Measurements from ENCODE around the gene NKX1-2.

Gene NKX1-2

DNA sequence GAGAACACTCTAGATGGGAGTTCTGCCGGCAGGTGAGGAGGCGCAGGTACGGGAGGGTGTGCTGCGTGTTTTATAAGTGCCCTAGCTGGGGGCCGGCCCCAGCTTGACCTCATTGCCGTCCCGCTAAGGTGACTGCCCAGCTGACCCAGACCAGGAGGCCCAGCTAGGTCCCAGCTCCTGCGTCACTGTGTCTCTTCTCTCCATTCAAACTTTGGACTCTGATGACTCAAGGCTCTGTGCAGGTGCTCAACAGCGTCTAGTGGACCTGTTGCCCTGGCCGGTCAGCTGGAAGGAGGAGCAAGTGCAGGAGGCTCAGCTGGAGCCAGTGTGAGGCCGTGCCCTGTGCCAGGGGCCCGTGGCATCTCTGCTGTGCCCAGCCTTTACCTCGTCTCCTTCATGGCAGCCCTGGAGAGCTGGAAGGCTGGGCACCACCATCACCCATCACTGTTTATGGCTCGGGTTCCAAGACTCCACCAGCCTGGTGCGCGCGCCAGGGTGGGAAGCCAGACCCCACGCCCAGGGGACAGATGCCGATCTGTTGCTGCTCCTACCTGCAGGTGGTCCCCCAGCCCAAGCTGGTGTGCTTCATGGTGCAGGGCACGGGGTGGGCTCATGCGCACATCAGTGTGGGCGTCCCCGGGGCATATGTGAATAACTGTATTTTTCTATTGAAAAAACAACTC, 26.3 kb upstream of the NKX1-2 start:
- no peak for DNase-seq (ENCODE audit: low read depth in 1 of 2, low spot score in 1 of 2)

GRCh38 chr10:124474514-124475070, 24.8 kb upstream of the NKX1-2 start:
- no peak for DNase-seq (ENCODE audit: low read depth in 1 of 2, low spot score in 1 of 2)

DNA sequence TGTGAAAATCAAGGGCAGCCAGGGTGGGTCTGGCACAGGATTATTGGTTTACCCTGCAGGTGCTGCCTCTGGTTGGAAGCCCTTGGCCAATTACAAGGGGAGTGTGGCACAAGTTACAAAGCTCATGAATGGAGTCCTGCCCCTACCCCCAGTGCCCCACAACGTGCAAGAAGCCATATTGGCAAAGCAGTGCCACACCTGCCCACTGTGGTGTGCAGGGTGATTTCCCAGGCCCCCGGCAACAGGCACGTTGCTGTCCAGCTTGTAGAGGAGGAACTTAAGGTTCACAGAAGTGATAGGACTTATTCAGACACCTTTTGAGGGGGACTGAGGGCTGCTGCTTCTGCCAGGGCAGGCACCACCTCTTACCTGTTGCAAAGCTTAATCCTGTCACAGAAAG, 23.2 kb upstream of the NKX1-2 start:
- no peak for DNase-seq (ENCODE audit: low read depth in 1 of 2, low spot score in 1 of 2)

DNA sequence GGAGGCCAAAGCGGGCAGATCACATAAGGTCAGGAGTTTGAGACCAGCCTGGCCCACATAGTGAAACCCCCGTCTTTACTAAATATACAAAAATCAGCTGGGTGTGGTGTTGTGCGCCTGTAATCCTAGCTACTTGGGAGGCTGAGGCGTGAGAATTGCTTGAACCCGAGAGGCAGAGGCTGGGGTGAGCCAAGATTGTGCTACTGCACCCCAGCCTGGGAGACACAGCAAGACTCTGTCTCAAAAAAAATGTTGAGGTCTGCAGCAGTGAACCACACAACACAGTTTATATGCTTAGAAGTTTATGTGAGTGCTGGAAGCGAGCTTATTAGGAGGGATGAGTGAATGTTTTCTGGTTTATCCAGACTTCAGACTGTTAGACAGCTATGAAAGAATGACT, 22.2 kb upstream of the NKX1-2 start:
- no peak for DNase-seq (ENCODE audit: low read depth in 1 of 2, low spot score in 1 of 2)

- DNase-seq (ENCODE audit: low read depth in 1 of 2, low spot score in 1 of 2): no peak
Measured at GRCh38 chr10:124470544-124471434, 21.0 kb upstream of the NKX1-2 start.

GRCh38 chr10:124469956-124470484, 20.2 kb upstream of the NKX1-2 start:
- no peak for DNase-seq (ENCODE audit: low read depth in 1 of 2, low spot score in 1 of 2)

DNA sequence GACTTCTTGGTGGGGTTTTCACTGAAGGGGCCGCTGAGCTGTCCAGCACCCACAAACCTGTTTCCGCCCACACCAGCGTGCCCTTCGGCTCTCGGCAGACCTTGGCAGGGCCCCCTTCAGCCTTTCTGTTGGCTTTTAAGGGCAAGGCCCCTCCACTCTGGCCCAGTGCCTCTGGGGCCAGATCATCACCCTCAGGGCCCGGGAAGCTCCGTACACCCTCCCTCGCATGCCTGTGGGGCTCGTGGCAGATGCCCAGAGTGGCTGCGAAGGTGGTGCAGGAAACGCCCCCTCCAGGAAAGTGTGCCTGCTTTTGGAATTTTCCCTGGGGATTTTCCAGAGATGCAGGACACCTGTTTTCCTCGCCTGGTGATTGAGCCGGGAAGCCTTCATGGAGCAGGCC, 18.8 kb upstream of the NKX1-2 start:
- no peak for DNase-seq (ENCODE audit: low read depth in 1 of 2, low spot score in 1 of 2)

GRCh38 chr10:124467165-124467564, 17.3 kb upstream of the NKX1-2 start:
- no peak for DNase-seq (ENCODE audit: low read depth in 1 of 2, low spot score in 1 of 2)

- DNase-seq (ENCODE audit: low read depth in 1 of 2, low spot score in 1 of 2): no peak
Measured at GRCh38 chr10:124465777-124466488, 16.1 kb upstream of the NKX1-2 start.

- DNase-seq (ENCODE audit: low read depth in 1 of 2, low spot score in 1 of 2): no peak
Measured at GRCh38 chr10:124465003-124465776, 15.4 kb upstream of the NKX1-2 start.

GRCh38 chr10:124464028-124464965, 14.5 kb upstream of the NKX1-2 start:
- no peak for DNase-seq (ENCODE audit: low read depth in 1 of 2, low spot score in 1 of 2)

DNA sequence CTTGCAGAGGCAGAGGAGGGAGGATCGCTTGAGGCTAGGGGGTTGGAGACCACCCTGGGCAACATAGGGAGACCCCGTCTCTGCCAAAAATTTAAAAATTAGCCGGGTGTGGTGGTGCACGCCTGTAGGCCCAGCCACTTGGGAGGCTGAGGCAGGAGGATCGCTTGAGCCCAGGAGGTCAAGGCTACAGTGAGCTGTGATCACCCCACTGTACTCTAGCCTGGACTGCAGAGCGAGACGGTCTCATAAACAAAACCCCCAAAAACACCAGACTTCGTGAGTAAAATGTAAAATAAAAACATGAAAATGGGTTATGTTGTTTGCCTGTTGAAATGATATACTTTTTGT, 12.5 kb upstream of the NKX1-2 start:
- no peak for DNase-seq (ENCODE audit: low read depth in 1 of 2, low spot score in 1 of 2)

DNA sequence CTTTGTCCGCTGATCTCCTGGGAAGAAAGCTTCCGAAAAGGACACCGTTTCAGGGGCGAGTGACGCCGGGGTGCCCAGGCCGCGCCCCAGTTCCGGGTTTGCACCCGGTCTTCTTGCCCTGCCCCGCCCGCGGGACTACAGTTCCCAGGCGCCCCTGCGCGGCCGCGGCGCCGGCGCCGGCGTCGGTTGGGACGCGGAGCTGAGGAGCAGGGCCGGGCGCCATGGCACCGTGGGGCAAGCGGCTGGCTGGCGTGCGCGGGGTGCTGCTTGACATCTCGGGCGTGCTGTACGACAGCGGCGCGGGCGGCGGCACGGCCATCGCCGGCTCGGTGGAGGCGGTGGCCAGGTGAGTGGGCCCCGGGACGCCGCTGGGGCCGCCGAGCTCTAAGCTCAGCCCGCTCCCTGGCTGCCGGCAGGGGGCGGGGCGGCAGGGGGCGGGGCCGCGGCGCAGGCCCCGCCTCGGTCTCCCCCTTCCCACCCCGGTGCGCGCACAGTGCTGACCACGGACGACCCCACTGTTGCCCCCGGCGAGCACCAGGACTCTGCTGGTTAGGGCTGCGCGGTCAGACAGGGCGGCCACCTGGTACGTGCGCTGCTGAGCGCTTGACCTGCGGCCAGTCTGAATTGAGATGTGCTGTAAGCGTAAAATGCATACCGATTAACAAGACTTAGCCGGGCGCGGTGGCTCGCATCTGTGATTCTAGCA, 12.0 kb upstream of the NKX1-2 start, which contains the start of gene LHPP:
TSS of gene LHPP (plus strand) at position 182 of the 706 bp plus-strand sequence. CDS start at position 222, 40 bp downstream.
- peak; percentile 70 to 82 for DNase-seq (ENCODE audit: low read depth in 1 of 2, low spot score in 1 of 2)

- DNase-seq (ENCODE audit: low read depth in 1 of 2, low spot score in 1 of 2): no peak
Measured at GRCh38 chr10:124460144-124460543, 10.3 kb upstream of the NKX1-2 start.

- no peak for DNase-seq (ENCODE audit: low read depth in 1 of 2, low spot score in 1 of 2)
Measured at GRCh38 chr10:124459395-124459794, 9.6 kb upstream of the NKX1-2 start.

DNA sequence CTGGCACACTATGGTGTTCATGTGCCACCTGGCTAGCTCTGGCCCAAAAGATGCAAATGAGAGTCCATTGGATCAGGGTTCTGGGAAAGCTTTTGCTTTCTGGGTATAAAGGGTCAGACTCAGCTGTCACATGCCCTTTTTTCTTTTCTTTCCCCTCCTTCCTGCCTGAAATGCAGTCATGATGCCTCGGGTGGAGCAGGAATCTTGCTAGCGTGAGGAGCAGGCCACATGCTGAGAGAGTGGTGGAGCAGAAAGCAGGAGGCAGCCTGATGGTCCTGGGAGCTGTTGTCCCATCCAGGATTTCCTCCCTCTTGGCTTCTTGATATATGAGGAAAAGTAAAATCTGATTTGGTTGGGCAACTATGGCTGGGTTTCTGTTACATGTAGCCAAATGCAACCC, 9.1 kb upstream of the NKX1-2 start:
- no peak for DNase-seq (ENCODE audit: low read depth in 1 of 2, low spot score in 1 of 2)

DNA sequence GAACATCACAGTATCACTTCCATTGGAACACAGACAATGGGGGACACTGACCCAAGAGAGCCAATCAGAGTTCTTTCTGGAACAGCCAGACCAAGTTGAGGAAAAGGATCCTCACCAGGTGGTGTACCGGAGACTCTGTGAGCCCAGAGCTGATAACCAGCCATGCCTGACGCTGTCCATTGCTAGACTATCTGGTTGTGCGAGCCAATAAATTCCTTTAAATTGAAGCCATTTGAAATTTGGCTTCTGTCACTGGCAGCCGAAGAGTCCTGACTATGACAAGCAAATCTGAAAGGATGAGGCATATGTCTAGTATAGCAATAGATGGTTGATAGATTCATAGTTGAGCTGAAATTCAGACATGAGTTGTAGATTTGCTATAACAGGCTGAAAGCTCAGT, 8.6 kb upstream of the NKX1-2 start:
- no peak for DNase-seq (ENCODE audit: low read depth in 1 of 2, low spot score in 1 of 2)

DNA sequence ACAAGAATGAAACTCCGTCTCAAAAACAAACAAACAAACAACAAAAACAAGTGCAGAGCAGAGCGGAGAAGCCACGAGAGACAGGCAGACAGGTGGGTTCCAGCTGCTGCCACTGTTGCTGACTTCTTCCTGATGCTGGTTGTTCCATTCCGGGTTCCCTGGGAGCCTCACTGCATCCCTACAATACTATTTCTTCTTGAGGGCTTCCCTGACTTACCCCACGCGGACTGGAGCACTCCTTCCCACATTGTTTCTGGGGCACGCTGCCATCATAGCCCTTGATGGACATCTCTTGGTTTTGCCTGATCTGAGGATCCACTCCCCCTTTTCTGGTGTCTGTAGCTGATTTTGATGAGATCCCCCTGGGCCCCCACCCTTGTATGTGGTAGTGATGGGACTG, 5.6 kb upstream of the NKX1-2 start:
- DNase-seq (ENCODE audit: low read depth in 1 of 2, low spot score in 1 of 2): no peak

Data from stimulated activated CD4-positive, alpha-beta T cell treated with anti-CD3 and anti-CD28 coated beads, Interleukin-15, amount 100 ng/mL, for 1 hour (primary cell).